Activated gamma-delta T cell treated with Interleukin-2 at 50 U/mL for 16 hours (primary cell): ENCODE results near the gene OVOL1.
"Not testable (repeated sequence)": the region's sequence is repeated elsewhere in the genome, so short reads cannot be mapped to it uniquely, and the experiment has no call there.

ENCODE experiments used
- DNase-seq: peaks from one replicate; pipeline ENCODE4 v3.0.0-alpha.2; 2020

Gene OVOL1

GRCh38 chr11:65817835-65818680 lies 31.2 kb downstream of the OVOL1 start:
- peak; percentile 97 for DNase-seq

DNA sequence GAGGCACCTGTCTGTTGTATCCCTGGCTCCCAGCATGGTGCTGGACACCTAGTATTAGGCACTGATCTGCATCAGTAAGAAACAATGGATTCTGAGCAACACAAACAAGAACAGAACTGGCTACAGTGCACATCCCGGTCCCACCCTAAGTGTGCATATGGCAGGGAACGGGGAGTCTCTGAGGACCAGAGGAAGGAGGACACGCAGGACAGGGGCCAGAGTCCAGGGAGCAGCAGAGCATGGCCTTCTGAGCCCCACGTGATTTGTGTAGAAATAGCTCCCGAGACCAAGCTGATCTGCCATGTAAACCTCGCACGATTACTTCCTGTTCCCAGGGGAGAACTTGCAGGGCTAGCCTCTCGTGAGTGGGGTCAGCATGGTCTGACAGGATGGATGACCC lies 34.2 kb downstream of the OVOL1 start:
- no peak for DNase-seq

DNA sequence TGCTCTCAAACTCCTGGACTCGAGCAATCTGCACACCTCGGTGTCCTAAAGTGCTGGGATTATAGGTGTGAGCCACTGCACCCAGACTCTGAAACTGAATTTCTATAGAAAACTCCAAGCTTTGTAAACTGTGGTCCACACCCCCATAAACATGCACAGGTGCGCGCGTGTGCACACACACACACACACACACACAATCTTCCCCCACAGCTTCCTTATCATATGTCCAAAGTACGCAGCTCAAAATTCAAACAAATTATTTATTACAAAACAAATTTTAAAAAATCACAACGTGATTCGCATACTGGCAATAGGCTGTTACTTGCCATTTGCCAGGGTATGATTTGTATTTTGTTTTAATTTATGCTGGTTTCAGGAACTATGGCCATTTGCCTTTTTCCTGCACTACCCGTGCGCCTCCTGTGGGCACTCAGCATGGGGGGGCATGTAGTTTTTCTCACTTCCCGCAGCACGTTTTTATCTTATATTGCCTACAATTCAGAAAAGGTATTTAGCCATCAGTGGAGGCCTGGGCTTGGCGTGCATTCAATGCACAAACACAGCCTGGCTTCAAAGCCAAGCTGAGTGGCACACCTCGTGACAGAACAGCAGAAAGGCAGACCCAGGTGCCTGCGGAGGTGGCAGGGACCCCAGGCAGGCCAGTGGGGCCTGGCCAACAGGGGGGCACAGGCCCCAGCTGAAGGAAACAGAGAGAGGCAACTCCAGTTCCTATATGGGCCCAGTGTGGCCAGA lies 36.1 kb downstream of the OVOL1 start:
- DNase-seq: no peak

- no peak for DNase-seq
Measured at GRCh38 chr11:65826984-65827735, 40.3 kb downstream of the OVOL1 start.

- no peak for DNase-seq
Measured at GRCh38 chr11:65829459-65829858, 42.6 kb downstream of the OVOL1 start.

DNA sequence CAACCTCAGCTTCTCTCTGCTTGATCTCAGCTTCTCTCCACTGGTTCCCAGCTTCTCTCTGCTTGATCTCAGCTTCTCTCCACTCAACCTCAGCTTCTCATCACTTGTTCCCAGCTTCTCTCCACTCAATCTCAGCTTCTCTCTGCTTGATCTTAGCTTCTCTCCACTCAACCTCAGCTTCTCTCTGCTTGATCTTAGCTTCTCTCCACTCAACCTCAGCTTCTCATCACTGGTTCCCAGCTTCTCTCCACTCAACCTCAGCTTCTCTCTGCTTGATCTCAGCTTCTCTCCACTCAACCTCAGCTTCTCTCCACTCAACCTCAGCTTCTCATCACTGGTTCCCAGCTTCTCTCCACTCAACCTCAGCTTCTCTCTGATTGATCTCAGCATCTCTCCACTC lies 45.4 kb downstream of the OVOL1 start:
- not testable (repeated sequence) for DNase-seq

- DNase-seq: peak; percentile 94
Measured at GRCh38 chr11:65833297-65834030, 46.6 kb downstream of the OVOL1 start, which contains the start of gene SNX32. Gene SNX32 (plus strand): TSS chr11:65833963. CDS start chr11:65834066, 103 bp downstream.

GRCh38 chr11:65834202-65834601 lies 47.3 kb downstream of the OVOL1 start:
- no peak for DNase-seq

DNA sequence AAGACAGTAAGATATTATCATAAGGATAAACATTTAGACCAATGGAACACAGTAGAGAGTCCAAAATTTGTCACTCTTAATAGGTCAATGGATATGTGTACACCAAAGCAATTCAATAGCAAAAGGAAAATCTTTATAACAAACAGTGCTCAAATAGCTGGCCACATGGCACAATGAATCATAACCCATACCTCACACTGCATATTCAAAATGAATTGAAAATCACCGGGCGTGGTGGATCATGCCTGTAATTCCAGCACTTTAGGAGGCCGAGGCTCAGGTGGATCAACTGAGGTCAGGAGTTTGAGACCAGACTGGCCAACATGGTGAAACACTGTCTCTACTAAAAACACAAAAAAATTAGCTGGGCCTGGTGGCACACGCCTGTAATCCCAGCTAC lies 55.3 kb downstream of the OVOL1 start:
- no peak for DNase-seq

DNA sequence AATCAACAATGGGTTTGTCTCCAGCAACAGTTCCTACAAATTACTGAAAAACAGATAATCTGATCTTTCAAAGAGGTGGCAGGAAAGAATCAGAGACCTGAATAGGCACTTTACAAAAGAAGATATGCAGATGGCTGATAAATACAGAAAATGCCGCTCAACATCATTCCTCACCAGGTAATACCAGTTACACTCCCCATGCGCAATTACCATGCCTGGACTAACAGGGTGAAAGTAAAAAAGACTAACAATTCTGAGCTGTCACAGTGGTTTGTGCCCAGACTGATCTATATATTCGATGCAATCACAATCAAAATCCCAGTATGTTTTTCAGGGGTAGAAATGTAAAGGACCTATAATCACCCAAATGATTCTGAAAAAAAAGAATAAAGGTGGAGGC lies 56.9 kb downstream of the OVOL1 start:
- DNase-seq: no peak

- no peak for DNase-seq
Measured at GRCh38 chr11:65844231-65844872, 57.5 kb downstream of the OVOL1 start.
